NCI-H1694 (cell line): ENCODE data around the gene CTCF.

Experiments used
- DNase-seq: peaks from one replicate; lab custom pipeline; 2025; lab: John Stamatoyannopoulos, UW

Gene CTCF

DNA sequence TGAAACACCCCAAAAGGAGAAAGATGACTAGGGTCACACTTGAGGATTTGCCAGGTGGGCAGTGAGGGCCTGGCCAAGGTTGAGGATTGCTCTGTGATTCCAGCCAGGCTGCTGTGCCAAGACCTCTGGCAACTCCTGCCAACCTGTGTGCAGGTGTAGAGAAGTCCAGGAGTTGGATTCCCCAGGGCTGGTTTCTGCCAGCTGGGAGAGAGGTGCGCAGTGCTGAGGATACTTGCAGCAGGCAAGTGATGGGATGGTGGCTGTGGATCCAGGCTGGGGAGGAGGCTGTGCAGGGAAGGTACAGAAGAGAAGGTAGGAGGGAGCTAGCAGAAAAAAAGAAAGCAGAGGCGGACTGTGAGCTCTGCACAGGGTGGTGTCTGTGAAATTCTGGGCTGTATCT is 27.1 kb upstream of the CTCF start:
- no peak for DNase-seq

DNA sequence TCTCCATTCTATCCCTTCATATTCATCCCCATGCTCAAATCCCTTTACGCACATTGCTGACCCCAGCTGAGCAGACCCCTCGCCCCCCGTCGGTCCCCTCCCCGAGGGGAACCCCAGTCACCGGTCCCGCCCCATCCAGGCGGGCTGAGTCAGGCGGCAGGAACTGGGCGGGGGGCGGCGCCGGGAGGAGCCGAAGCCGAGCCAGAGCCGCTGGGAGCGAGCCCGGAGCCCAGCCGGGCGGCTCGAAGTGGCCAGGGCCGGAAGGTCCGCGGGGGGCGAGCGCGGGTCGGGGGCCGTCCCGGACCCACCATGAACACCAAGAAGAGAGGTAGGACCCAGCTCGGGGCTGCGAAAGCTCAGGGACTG is 25.1 kb upstream of the CTCF start:
- DNase-seq = no peak

DNA sequence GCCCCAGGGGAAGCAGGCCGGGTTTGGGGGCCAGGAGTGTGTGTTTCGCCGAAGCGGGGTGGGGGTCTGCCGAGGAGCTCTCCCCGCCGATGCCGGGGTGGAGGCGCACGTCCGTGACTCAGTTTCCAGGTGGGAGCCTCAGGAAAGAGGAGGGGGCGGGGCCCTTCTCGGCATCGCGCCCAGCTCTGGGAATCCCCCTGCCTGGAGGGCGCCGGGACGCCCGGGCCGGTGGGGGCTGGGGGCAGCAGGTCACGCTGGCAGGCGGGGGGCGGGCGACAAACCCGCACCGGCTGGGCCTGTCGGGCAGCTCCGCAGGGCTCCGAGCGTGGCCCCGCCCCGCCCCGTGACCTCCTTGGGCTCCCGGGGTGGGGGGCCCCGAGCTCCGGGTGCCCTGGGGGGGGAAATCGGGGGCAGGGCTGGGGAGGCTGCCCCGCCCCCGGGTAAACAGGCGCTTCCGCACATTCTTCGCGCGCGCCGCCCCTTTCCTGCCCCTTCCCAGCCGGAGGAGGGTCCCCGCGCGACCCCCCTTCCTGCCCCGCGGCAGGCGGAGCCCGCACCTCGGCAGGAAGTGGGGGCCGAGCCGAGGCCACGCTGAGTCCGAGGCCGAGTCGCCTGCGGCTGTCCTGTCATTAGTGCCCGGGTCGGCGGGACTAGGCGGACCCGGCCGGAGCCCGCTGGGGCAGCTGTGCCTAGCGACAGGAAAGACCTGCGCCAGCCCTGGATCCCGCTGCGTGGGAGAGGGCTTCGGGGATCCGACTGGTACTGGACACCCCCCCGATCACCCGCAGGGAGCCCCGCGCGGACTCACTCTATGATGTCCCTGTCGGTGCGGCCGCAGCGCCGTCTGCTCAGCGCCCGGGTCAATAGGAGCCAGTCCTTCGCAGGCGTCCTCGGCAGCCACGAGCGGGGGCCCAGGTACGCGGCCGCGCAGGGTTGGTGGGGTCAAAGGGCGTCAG is 24.4 kb upstream of the CTCF start:
- DNase-seq = no peak

DNA sequence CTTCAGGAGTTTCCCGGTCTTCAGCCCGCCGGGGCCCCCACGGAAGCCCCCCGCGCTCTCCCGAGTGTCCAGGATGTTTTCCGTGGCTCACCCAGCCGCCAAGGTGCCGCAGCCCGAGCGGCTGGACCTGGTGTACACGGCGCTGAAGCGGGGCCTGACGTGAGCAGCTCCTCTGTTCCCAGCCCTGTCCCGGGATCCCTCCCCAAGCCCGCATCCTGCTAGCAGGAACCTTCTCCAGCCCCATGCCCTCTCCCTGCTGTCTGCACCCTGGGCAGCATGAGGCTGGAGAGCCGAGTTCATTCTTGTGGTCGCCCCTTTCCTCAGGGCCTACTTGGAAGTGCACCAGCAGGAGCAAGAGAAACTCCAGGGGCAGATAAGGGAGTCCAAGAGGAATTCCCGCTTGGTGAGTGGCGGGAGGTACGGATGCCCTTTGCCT is 23.6 kb upstream of the CTCF start:
- DNase-seq = no peak

DNA sequence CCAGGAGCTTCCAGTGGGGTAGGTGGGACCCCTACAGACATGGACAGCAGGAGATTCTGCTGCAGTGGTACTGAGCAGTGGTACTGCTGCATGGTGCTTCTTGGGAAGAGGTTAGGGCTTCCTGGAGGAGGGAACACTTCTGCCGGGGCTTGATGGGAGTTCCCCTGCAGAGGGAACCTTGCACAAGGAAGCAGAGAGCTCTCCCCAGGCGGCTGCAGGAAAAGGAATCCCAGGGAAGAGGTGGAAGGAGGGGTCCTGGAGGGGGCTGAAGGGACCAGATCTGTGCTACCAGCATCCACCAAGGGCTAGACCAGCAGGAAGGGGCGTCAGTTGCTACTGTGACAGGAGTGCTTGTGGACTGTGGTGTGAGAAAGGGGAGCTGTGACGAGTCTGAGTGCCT is 23.1 kb upstream of the CTCF start:
- DNase-seq = no peak

DNA sequence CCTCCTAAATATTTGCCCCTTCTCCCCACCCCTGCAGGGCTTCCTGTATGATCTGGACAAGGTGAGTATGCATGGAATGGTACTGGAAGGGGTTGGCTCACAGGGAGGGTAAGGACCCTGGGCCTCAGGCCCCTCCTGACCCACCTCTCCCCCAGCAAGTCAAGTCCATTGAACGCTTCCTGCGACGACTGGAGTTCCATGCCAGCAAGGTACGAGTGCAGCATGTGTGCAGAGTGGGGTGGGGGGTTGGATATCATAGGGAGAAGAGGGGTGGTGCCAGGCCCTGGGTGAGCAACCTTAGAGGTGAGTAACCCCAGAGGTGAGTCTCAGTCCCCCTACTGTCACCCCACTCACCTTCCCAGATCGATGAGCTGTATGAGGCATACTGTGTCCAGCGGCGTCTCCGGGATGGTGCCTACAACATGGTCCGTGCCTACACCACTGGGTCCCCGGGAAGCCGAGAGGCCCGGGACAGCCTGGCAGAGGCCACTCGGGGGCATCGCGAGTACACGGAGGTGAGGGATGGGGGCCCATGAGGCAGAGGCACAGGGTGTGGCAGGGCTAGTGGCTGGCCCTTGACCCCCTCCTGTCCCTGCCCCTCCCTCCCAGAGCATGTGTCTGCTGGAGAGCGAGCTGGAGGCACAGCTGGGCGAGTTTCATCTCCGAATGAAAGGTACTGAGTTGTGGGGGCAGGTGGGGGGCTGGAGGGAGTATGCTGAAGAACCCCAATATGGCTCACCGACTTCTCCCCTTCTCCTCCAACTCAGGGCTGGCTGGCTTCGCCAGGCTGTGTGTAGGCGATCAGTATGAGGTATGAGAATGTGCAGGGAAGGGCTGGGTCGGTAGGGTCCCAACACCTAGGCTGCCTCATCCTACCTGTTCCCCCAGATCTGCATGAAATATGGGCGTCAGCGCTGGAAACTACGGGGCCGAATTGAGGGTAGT is 22.4 kb upstream of the CTCF start:
- DNase-seq = no peak

DNA sequence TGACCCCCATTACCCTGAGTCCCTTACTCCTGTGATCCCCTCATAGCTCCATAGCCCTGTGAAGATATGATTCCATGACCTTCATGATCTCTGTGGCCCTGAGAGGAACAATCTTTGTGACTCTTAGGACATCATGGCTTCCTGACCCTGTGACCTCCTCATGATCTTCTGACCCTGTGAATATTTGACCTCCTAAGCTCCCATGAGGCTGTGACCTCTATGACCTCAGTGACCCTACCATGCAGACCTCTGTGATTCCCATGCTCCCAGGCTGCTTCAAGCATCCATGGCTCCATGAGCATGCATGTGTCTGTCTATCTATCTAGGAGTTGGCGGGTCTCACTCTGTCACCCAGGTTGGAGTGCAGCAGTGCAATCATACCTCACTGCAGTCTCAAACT is 21.6 kb upstream of the CTCF start:
- no peak for DNase-seq

DNA sequence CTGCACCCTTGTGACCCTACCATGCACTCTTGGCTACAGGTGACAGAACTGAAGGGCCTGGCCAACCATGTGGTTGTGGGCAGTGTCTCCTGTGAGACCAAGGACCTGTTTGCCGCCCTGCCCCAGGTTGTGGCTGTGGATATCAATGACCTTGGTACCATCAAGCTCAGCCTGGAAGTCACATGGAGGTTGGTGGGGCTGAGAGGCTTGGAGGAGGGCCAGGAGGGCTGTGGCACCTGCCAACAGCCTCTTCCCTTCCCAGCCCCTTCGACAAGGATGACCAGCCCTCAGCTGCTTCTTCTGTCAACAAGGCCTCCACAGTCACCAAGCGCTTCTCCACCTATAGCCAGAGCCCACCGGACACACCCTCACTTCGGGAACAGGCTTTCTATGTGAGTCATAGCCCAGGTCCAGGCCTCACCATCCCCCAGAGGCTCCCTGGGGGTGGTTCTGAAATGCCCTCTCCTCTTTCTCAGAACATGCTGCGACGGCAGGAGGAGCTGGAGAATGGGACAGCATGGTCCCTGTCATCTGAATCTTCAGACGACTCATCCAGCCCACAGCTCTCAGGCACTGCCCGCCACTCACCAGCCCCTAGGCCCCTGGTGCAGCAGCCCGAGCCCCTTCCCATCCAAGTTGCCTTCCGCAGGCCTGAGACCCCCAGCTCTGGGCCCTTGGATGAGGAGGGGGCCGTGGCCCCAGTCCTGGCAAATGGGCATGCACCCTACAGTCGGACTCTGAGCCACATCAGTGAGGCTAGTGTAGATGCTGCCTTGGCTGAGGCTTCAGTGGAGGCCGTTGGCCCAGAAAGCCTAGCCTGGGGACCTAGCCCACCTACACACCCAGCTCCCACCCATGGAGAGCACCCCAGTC is 20.7 kb upstream of the CTCF start:
- DNase-seq = no peak

DNA sequence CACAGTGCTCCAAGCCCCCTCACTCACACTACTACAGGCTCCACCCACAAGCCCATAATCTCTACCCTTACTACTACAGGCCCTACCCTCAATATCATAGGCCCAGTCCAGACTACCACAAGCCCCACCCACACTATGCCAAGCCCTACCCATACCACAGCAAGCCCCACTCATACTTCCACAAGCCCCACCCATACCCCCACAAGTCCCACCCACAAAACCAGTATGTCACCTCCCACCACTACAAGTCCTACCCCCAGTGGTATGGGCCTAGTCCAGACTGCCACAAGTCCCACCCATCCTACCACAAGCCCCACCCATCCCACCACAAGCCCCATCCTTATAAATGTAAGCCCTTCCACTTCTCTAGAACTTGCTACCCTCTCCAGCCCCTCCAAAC is 19.9 kb upstream of the CTCF start:
- DNase-seq = no peak

DNA sequence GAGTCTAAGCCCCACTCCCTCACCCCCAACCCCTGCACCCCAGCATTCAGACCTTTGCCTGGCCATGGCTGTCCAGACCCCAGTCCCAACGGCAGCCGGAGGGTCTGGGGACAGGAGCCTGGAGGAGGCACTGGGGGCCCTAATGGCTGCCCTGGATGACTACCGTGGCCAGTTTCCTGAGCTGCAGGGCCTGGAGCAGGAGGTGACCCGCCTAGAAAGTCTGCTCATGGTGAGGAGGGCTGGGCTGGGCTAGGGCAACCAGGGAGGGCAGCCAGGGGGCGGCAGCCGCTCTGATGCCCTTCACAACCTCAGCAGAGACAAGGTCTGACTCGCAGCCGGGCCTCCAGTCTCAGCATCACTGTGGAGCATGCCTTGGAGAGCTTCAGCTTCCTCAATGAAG is 19.3 kb upstream of the CTCF start:
- no peak for DNase-seq

DNA sequence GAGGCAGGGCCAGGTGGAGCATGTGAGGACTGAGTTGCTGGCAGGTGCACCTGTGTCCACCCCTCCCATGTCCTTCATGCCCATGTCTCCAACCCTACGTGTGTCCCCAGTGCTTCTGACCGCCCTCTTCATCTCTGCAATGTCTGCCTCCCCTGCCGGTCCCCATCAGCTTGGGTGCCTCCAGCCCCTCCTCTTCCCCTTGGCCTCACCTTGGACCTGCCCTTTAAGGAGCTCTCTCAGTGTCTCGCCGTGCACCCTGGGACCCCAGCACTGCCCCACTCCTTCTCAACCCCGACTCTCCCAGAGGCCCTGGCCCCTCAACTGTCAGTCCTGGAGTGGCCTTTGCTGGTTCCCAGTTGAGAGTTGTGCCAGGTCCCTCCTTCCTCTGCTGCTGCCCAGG is 18.7 kb upstream of the CTCF start:
- no peak for DNase-seq

DNA sequence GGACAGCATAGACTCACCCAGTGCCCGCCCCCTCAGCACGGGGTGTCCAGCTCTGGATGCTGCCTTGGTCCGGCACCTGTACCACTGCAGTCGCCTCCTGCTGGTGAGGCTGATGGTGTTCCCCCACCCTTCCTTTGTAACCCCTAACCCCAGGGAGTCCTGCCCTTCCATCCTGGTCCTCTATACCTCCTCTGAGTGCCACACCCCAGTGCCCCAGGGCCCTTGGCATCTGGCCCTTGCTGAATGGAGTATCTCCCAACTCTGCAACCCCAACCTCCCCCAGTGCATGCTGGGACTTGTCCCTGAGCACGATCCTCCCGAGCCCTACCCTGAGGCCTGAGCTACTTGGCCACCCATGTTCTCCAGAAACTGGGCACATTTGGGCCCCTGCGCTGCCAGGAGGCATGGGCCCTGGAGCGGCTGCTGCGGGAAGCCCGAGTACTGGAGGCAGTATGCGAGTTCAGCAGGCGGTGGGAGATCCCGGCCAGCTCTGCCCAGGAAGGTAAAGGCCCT is 17.9 kb upstream of the CTCF start:
- DNase-seq = no peak

DNA sequence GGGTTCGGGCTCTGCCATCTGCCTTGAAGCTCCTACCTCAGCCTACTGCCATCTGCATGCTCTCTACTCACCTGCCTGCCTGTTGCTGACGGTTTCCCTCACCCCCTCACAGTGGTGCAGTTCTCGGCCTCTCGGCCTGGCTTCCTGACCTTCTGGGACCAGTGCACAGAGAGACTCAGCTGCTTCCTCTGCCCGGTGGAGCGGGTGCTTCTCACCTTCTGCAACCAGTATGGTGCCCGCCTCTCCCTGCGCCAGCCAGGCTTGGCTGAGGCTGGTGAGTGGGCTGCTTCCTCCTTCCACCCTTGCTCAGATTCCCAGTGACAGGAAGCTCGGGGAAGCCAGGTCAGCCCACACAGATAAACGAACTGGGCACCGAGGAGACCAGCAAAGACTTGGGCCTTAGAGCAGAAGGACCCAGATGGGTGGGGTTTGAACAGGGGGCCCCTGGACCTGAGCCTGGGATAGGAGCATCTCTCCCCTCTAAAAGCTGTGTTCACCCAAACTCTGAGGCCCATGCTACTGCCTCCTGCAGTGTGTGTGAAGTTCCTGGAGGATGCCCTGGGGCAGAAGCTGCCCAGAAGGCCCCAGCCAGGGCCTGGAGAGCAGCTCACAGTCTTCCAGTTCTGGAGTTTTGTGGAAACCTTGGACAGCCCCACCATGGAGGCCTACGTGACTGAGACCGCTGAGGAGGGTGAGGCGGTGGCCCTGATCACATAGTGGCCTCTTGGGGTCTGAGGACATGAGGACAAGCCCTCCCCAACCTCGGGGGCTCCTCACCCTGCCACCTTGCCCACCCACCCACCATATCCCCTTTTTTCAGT is 17.3 kb upstream of the CTCF start:
- no peak for DNase-seq

DNA sequence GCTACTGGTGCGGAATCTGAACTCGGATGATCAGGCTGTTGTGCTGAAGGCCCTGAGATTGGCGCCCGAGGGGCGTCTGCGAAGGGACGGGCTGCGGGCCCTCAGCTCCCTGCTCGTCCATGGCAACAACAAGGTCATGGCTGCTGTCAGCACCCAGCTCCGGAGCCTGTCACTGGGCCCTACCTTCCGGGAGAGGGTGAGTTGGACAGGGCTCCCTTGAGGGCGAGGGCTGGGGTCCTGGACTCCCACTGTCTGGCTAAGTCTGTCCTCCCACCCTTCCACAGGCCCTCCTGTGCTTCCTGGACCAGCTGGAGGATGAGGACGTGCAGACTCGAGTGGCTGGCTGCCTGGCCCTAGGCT is 16.7 kb upstream of the CTCF start:
- DNase-seq = no peak

DNA sequence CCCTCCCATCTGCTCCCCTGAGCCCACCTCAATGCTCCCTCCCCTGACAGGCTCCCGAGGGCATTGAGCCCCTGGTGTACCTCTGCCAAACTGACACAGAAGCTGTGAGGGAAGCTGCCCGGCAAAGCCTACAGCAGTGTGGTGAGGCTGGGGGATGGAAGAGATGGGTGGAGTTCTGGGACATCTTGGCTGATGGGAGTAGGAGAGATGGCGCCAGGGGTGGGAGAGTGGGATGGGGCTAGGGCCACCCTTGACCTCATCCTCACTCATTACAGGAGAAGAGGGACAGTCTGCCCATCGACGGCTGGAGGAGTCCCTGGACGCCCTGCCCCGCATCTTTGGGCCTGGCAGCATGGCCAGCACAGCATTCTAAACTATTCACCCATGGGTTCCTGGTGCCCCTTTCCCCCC is 16.2 kb upstream of the CTCF start:
- no peak for DNase-seq

DNA sequence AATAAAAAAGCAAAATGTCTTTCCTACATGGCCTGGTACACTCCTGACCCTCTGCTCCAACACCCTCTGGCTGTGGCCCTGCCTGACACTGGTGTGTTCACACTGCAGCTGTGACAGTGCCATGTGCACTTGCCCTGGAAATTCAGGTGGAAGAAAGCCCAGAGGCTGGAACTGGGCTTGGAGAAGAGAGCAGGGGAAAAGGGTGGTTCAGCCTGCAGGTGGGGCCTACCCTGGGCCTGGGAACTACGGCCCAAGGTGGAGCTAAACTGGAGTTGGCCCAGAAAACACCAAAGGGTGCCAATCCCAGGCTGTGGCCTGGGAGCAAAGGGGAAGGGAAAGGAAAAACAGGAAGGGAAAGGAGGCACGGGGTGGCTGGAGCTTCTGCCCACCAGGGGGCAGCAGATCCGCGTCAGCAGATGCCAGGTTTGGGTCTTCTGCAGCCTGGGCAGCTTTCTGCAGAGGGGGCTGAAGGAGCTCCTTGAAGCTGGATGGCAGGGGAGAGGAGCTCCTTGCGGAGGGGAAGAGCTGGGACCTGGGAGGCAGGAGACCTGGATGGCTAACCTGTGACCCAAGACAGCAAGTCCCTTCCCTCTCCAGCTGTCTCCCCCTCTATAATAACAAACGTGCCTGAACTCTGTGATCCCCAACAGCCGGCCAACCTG is 15.4 kb upstream of the CTCF start:
- DNase-seq = peak; percentile 60

DNA sequence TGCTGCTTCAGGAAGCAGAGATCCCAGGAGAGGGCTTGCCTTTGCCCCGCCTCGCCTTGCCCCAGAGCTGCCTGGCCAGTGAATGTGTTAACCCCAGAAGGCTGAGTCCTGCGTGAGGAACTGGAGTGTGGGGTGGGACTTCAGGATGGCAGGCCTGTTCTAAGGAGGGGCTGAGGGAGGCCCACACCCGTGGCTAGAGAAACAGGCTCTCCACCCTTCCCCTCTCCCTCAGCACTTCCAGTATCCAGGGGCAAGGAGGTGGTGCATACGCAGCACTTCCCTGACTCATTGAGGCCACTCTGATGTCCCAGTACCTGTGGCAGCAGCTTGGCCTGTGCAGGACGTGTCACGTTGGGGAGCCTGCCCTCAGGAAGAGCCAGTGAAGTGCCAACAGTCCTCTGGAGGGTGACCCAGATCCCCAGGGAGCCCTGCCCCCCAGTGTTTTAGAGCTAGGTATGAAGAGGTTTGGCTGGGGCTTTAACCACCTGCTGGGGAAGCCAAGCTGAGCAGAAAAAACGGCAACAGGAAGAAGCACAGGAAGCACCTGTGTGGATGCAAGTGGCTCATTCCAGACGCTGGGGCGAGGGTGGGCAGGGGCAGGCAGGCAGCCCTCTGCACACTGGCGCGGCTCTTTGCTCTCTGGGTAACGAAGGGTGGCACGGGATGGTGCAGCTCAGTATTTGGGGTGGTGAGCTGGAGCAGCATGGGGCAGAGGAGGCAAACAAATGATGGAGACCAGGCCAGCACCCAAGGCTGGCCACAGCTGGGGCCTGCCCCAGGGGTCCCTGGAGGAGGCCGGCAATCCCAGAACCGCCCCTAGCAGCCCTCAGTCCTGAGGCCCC is 14.7 kb upstream of the CTCF start:
- no peak for DNase-seq

DNA sequence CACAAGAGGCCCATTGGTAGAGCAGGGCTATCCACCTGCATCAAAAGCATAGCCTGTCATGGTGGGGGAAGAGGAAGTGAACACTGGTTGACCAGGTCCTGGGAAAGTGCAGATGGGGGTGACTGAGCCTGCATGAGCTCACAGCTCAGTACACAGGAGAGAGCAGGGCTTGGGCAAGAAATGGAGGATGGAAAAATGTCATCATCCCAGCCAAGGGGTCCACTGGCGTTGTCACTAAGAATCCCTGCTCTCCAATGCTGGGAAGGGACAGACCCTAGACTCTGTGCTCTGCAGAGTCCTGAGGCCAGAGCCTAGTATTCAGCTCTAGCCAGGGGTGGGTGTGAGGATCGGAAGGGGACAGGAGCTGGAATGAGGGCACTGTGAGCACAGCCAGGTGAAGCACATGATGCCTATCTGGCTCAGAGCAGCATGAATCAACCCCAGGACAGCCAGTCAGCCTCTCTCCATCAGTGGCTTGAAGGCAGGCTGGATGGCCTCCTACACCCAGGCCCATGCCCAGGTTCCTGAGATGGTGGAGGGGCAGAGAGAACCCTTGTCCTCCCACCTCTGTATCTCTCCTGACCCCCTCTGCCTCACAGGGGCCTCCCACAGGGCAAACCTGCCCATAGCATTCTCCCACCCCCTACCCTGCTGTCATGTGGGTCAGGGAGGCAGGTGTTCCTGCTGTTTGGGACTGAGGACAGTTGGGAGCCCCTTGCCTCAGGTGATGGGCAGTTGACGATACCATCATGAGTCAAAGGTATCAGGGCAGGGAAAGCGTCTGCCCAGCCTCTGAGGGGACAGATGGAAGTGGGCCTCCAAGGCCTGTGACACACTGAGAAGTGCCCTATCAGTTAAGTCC is 13.8 kb upstream of the CTCF start:
- DNase-seq = no peak

DNA sequence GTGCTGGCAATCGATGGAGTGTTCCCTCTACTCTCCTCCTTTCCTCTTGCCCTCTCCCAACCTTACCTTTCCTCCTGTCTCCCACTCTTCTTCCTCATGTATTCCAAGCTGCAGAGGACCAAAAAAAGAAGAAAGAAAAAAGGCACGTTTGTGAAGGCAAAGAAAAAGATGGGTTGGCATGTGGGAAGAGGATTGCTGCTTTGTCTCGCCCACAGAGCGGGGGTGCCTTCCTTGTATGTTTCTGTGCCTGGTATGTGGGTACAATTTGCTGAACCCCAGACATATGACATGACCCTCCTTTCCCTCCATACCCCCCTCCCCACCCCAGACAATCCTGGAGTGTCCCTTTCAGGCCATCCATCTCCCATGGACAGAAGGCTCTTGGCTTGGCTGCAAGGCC is 13.1 kb upstream of the CTCF start:
- no peak for DNase-seq
